Bronchial epithelial cell (primary cell): ENCODE data around the gene CCR5. TPM values are rescaled to one million over a fixed set of nuclear protein-coding genes. Genes with fewer than 3 reads are reported as not detected.

Experiments used
- DNase-seq: peaks from one replicate; pipeline ENCODE4 v3.0.0-alpha.2; 2010; ENCODE audit warnings: low read depth
- FAIRE-seq: peaks from 2 replicates; lab custom pipeline; 2011; peaks lifted over from hg19 to GRCh38; lab: Jason Lieb, UNC
- H3K27me3 ChIP-seq: 2 replicates; pipeline ENCODE4 v1.5.1; 2011; ENCODE audit warnings: low read length; ENCODE audit not compliant: control insufficient read depth, insufficient read depth
- H3K36me3 ChIP-seq: 2 replicates; pipeline ENCODE4 v1.5.1; 2011; ENCODE audit warnings: low read length; ENCODE audit not compliant: control insufficient read depth, insufficient read depth
- H3K4me3 ChIP-seq: 2 replicates; pipeline ENCODE4 v1.5.1; 2011; ENCODE audit warnings: mild to moderate bottlenecking, low read depth, low read length, control low read depth
- total RNA-seq: library from RNA; depleted of rRNA; stranded (reverse); fragments of >200 nt; gene quantifications from 2 replicates; pipeline ENCODE4 v1.2.1, GENCODE V29; 2014
- TF ChIP-seq, protein P1 (sequence below): IDR thresholded peaks from 2 replicates; pipeline ENCODE4 v1.5.1; 2011; ENCODE audit warnings: mild to moderate bottlenecking, moderate library complexity, low read length, control low read depth, inconsistent platforms; ENCODE audit not compliant: insufficient read depth, severe bottlenecking

The CCR5 gene
- total RNA-seq, 1 donor from 2014 or later: not detected

- TF ChIP-seq, protein P1, sequence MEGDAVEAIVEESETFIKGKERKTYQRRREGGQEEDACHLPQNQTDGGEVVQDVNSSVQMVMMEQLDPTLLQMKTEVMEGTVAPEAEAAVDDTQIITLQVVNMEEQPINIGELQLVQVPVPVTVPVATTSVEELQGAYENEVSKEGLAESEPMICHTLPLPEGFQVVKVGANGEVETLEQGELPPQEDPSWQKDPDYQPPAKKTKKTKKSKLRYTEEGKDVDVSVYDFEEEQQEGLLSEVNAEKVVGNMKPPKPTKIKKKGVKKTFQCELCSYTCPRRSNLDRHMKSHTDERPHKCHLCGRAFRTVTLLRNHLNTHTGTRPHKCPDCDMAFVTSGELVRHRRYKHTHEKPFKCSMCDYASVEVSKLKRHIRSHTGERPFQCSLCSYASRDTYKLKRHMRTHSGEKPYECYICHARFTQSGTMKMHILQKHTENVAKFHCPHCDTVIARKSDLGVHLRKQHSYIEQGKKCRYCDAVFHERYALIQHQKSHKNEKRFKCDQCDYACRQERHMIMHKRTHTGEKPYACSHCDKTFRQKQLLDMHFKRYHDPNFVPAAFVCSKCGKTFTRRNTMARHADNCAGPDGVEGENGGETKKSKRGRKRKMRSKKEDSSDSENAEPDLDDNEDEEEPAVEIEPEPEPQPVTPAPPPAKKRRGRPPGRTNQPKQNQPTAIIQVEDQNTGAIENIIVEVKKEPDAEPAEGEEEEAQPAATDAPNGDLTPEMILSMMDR: no peak
- Histone ChIP-seq H3K27me3 (no peaks in the 10 kb centered on the region), H3K36me3 (no peaks in the 10 kb centered on the region), H3K4me3 (no peak overlapping the region)
- FAIRE-seq (no peak), DNase-seq (no peak)
These were observed 43.2 kb downstream of the CCR5 start for GRCh38 chr3:46413951-46414350.

DNA sequence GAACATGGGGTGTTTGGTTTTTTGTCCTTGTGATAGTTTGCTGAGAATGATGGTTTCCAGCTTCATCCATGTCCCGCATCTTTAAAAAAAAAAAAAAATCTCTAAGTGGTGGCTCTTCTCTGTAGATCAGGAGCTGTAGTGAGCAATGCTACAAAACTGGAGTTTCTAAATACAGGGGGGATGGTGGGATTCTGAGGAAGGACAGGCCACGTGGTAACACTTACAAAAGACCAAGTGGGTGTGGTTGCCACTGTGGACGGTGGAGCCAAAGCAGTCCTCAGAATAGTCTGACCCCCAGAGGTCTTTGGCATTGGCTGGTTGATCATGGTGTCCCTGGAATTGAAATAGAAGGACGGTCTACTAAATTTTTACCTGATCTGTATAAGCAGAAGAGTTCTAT lies 44.0 kb downstream of the CCR5 start:
- no peaks in the 10 kb centered on the region for H3K36me3 ChIP-seq
- DNase-seq (no peak), FAIRE-seq (no peak)
- H3K27me3 ChIP-seq: no peaks in the 10 kb centered on the region
- TF ChIP-seq, protein P1: no peak
- H3K4me3 ChIP-seq: no peak overlapping the region

GRCh38 chr3:46416125-46416810 lies 45.5 kb downstream of the CCR5 start:
- DNase-seq (no peak), FAIRE-seq (no peak)
- TF ChIP-seq, protein P1: no peak
- no peaks in the 10 kb centered on the region for H3K36me3 ChIP-seq
- no peaks in the 10 kb centered on the region for H3K27me3 ChIP-seq
- H3K4me3 ChIP-seq: no peak overlapping the region

DNA sequence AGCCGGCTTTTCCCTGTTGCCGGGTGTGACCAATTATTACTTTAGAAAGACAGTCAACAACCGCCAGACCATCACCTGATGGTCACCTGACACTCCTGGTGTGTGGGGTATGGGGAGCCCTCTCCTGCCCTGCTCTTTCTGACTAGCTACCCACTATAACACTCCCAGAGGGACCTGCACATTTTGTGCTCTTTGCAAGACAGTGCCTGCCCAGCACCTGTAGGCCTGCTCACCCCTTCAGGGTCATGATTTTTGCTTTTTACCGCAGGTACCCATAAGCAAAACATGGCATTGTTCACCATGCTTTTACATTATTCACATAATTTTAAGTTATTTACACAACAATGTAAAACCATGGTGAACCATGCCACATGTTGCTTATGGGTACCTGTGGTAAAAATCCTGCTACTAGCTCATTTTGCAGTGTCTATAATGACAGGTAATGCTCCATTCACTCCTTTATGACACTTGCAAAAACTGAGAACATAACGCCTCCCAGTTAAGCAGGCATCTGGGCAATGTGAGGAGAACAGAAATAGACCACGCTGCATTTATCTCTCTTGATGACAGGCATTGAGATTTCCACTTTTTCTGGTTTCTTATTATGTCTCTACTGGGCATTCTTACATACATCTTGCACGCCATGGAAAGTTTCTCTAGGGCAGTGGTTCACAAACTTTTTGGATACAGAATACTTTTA lies 46.2 kb downstream of the CCR5 start:
- H3K36me3 ChIP-seq: no peaks in the 10 kb centered on the region
- FAIRE-seq (no peak), DNase-seq (no peak)
- H3K27me3 ChIP-seq: no peaks in the 10 kb centered on the region
- no peak overlapping the region for H3K4me3 ChIP-seq
- TF ChIP-seq, protein P1: no peak

GRCh38 chr3:46417841-46418611 lies 47.3 kb downstream of the CCR5 start:
- Histone ChIP-seq H3K4me3 (no peak overlapping the region), H3K27me3 (no peaks in the 10 kb centered on the region), H3K36me3 (no peaks in the 10 kb centered on the region)
- TF ChIP-seq, protein P1: no peak
- DNase-seq: no peak
- FAIRE-seq: peak; percentile 82
